Measurements from ENCODE around the gene GFOD2.

DNA sequence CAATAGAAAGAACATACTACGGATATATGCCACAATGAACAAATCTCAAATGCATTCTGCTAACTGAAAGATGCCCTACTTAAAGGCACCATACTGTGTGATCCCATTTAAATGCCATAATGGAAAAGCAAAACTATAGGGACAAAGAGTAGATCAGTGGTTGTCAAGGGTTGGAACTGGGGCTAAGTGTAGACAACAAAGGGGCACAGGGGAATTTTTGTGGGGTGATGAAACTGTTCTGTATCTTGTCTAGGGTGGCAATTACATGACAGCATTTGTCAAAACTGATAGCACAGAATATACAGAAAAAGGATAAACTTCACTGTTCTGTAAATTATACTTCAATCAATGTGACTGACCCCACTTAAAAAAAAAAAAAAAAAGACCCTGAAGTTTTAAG, 17.7 kb downstream of the GFOD2 start:
- TF ChIP-seq, protein P1, sequence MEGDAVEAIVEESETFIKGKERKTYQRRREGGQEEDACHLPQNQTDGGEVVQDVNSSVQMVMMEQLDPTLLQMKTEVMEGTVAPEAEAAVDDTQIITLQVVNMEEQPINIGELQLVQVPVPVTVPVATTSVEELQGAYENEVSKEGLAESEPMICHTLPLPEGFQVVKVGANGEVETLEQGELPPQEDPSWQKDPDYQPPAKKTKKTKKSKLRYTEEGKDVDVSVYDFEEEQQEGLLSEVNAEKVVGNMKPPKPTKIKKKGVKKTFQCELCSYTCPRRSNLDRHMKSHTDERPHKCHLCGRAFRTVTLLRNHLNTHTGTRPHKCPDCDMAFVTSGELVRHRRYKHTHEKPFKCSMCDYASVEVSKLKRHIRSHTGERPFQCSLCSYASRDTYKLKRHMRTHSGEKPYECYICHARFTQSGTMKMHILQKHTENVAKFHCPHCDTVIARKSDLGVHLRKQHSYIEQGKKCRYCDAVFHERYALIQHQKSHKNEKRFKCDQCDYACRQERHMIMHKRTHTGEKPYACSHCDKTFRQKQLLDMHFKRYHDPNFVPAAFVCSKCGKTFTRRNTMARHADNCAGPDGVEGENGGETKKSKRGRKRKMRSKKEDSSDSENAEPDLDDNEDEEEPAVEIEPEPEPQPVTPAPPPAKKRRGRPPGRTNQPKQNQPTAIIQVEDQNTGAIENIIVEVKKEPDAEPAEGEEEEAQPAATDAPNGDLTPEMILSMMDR (IDR thresholded peaks at IDR 0.05): no peak
- TF ChIP-seq POLR2AphosphoS5 (IDR thresholded peaks at IDR 0.05): no peak

Measured in transverse colon (tissue), 4 donors.